GM12892 (cell line): Measurements from ENCODE around the gene VMP1.

Experiments
- POLR2A ChIP-seq: IDR thresholded peaks from 2 replicates; pipeline ENCODE4 v1.6.1; 2011; ENCODE audit warnings: low read depth, low read length, control low read depth
- POLR2AphosphoS5 ChIP-seq: IDR thresholded peaks from 2 replicates; pipeline ENCODE4 v1.6.1; 2011; ENCODE audit warnings: low read depth, low read length, control low read depth
- TAF1 ChIP-seq: IDR thresholded peaks from 2 replicates; pipeline ENCODE4 v1.6.1; 2011; ENCODE audit warnings: low read depth, mild to moderate bottlenecking, control low read depth, low read length, borderline replicate concordance

DNA sequence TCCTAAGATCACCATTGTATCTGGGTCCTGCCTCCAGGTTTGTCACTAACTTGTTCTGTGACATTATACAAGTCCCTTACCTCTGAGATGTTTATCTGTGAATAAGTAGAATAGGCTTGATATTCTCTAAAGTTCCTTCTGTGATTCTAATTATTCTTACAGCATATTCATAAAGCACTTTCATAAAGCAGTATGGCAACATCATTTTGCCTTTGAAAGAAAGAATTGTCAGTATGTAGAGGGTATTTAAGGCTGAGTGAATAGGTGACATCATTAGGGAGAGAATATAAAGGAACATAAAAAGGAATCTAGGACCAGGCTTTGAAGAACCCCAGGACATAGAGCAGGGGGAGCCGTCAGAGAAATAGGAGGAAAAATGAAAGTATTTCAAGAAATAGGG lies 15.6 kb downstream of the VMP1 start:
- TF ChIP-seq POLR2A: no peak
- TF ChIP-seq POLR2AphosphoS5: no peak
- no peak for TF ChIP-seq TAF1
